SK-N-SH (cell line): Measurements from ENCODE around the gene CENPL.

Experiments used
- CHD2 ChIP-seq: fragments of 150-350 bp; IDR thresholded peaks from 2 replicates; pipeline ENCODE4 v1.6.1; 2018; ENCODE audit warnings: low read length; ENCODE audit not compliant: partially characterized antibody
- EP300 ChIP-seq, 2 experiments: IDR thresholded peaks; 2 replicates each; pipeline versions ENCODE4 v1.4.0 to v1.6.1; 2012; ENCODE audit warnings: borderline replicate concordance in 1 of 2, low read depth in 1 of 2, low read length in 1 of 2
- EZH2phosphoT487 ChIP-seq: fragments of 200-600 bp; sonication (generic); IDR thresholded peaks from 2 replicates; pipeline ENCODE4 v1.6.1; 2017; ENCODE audit warnings: low read depth, mixed run types, mild to moderate bottlenecking, antibody characterized with exemption, moderate library complexity, borderline replicate concordance
- GABPA ChIP-seq: IDR thresholded peaks from 2 replicates; pipeline ENCODE4 v1.4.0; 2012; ENCODE audit warnings: low read depth, mild to moderate bottlenecking
- GATA2 ChIP-seq: sonication (generic); formaldehyde crosslinking; IDR thresholded peaks from 2 replicates; pipeline ENCODE4 v1.5.0; 2020; ENCODE audit warnings: mild to moderate bottlenecking, missing genetic modification reagents
- MXI1 ChIP-seq: IDR thresholded peaks from 2 replicates; pipeline ENCODE4 v1.6.1; 2012; ENCODE audit warnings: mild to moderate bottlenecking, low read depth, low read length, improper control_type of control experiment
- POLR2AphosphoS5 ChIP-seq: IDR thresholded peaks from 2 replicates; pipeline ENCODE4 v1.6.1; 2012; ENCODE audit warnings: low read depth, low read length
- TAF1 ChIP-seq: IDR thresholded peaks from 2 replicates; pipeline ENCODE4 v1.6.1; 2012; ENCODE audit warnings: low read depth, mild to moderate bottlenecking, low read length, moderate library complexity, borderline replicate concordance
- YY1 ChIP-seq: IDR thresholded peaks from 2 replicates; pipeline ENCODE4 v1.4.0; 2012; ENCODE audit warnings: low read depth, mild to moderate bottlenecking
- TF ChIP-seq, protein P1 (sequence below): fragments of 150-350 bp; IDR thresholded peaks from 2 replicates; pipeline ENCODE4 v1.6.1; 2017; ENCODE audit warnings: antibody characterized with exemption, low read length, low read depth, borderline replicate concordance
- TF ChIP-seq, protein P2 (sequence below): fragments of 200-600 bp; sonication (generic); IDR thresholded peaks from 2 replicates; pipeline ENCODE4 v1.6.1; 2017; ENCODE audit warnings: antibody characterized with exemption, mild to moderate bottlenecking, moderate library complexity
- TF ChIP-seq, protein P3 (sequence below): IDR thresholded peaks from 2 replicates; pipeline ENCODE4 v1.4.0; 2012; ENCODE audit warnings: low read depth, borderline replicate concordance
- TF ChIP-seq, protein P4 (sequence below): IDR thresholded peaks from 2 replicates; pipeline ENCODE4 v1.4.0; 2012; ENCODE audit warnings: low read depth
- TF ChIP-seq, protein P5 (sequence below): IDR thresholded peaks from 2 replicates; pipeline ENCODE4 v1.6.1; 2012; ENCODE audit warnings: mild to moderate bottlenecking, low read depth, low read length, moderate library complexity

DNA sequence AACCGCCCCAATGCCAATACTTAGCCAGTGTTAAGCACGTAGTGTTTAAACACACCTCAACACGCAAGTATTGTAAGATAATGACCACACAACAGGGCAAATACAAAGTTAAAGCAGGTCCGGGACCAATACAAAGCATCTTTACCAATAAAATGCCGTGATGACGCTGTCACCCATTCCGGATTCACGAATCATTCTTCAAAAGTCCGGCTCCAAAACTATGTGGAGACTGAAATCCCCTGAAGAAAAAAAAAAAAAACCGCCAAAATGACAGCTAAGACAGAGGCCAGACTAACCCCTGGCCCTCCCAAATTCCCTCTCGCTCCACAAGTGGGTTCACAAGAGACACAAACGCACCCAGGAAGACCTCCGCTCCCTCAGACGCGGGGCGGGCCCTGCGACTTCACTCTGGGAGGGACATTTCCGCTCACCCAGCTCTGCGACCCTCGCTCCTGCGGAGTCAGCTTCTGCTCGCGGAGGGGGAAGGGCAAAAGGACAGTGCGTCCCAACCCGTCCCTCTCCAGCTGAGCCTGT lies 835 bp downstream of the CENPL start:
- TF ChIP-seq POLR2AphosphoS5 (no peak), GATA2 (CRISPR knock-in tag) (no peak), CHD2 (no peak), TAF1 (0 out of 2 replicates have a peak, but pooled peaks have one; percentile 4), EZH2phosphoT487 (no peak), GABPA (no peak), YY1 (no peak), MXI1 (no peak), EP300 (IDR thresholded peaks at IDR 0.05; ENCODE audit: borderline replicate concordance in 1 of 2, low read depth in 1 of 2, low read length in 1 of 2) (no peak)
- TF ChIP-seq, protein P1, sequence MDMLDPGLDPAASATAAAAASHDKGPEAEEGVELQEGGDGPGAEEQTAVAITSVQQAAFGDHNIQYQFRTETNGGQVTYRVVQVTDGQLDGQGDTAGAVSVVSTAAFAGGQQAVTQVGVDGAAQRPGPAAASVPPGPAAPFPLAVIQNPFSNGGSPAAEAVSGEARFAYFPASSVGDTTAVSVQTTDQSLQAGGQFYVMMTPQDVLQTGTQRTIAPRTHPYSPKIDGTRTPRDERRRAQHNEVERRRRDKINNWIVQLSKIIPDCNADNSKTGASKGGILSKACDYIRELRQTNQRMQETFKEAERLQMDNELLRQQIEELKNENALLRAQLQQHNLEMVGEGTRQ, result no peak
- TF ChIP-seq, protein P2, sequence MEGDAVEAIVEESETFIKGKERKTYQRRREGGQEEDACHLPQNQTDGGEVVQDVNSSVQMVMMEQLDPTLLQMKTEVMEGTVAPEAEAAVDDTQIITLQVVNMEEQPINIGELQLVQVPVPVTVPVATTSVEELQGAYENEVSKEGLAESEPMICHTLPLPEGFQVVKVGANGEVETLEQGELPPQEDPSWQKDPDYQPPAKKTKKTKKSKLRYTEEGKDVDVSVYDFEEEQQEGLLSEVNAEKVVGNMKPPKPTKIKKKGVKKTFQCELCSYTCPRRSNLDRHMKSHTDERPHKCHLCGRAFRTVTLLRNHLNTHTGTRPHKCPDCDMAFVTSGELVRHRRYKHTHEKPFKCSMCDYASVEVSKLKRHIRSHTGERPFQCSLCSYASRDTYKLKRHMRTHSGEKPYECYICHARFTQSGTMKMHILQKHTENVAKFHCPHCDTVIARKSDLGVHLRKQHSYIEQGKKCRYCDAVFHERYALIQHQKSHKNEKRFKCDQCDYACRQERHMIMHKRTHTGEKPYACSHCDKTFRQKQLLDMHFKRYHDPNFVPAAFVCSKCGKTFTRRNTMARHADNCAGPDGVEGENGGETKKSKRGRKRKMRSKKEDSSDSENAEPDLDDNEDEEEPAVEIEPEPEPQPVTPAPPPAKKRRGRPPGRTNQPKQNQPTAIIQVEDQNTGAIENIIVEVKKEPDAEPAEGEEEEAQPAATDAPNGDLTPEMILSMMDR, result no peak
- TF ChIP-seq, protein P3, sequence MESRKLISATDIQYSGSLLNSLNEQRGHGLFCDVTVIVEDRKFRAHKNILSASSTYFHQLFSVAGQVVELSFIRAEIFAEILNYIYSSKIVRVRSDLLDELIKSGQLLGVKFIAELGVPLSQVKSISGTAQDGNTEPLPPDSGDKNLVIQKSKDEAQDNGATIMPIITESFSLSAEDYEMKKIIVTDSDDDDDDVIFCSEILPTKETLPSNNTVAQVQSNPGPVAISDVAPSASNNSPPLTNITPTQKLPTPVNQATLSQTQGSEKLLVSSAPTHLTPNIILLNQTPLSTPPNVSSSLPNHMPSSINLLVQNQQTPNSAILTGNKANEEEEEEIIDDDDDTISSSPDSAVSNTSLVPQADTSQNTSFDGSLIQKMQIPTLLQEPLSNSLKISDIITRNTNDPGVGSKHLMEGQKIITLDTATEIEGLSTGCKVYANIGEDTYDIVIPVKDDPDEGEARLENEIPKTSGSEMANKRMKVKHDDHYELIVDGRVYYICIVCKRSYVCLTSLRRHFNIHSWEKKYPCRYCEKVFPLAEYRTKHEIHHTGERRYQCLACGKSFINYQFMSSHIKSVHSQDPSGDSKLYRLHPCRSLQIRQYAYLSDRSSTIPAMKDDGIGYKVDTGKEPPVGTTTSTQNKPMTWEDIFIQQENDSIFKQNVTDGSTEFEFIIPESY, result no peak
- TF ChIP-seq, protein P4, sequence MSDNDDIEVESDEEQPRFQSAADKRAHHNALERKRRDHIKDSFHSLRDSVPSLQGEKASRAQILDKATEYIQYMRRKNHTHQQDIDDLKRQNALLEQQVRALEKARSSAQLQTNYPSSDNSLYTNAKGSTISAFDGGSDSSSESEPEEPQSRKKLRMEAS, result no peak
- TF ChIP-seq, protein P5, sequence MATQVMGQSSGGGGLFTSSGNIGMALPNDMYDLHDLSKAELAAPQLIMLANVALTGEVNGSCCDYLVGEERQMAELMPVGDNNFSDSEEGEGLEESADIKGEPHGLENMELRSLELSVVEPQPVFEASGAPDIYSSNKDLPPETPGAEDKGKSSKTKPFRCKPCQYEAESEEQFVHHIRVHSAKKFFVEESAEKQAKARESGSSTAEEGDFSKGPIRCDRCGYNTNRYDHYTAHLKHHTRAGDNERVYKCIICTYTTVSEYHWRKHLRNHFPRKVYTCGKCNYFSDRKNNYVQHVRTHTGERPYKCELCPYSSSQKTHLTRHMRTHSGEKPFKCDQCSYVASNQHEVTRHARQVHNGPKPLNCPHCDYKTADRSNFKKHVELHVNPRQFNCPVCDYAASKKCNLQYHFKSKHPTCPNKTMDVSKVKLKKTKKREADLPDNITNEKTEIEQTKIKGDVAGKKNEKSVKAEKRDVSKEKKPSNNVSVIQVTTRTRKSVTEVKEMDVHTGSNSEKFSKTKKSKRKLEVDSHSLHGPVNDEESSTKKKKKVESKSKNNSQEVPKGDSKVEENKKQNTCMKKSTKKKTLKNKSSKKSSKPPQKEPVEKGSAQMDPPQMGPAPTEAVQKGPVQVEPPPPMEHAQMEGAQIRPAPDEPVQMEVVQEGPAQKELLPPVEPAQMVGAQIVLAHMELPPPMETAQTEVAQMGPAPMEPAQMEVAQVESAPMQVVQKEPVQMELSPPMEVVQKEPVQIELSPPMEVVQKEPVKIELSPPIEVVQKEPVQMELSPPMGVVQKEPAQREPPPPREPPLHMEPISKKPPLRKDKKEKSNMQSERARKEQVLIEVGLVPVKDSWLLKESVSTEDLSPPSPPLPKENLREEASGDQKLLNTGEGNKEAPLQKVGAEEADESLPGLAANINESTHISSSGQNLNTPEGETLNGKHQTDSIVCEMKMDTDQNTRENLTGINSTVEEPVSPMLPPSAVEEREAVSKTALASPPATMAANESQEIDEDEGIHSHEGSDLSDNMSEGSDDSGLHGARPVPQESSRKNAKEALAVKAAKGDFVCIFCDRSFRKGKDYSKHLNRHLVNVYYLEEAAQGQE, result no peak
